PC-3 (cell line): Measurements from ENCODE around the gene VASN. TPM values are rescaled to one million over a fixed set of nuclear protein-coding genes. Genes with fewer than 3 reads are reported as not detected.

Experiments
- ATAC-seq: fragments of 200-7000 bp; cut with Tn5 transposase; 2 replicates; pipeline ENCODE4 v1.9.1; 2020; ENCODE audit warnings: mild to moderate bottlenecking, moderate library complexity
- BruUV-seq: library from RNA; stranded (reverse); fragments of 400-500 nt; replicated peaks from 2 replicates; lab custom pipeline; 2021; lab: Mats Ljungman, UMichigan
- CTCF ChIA-PET: fragments of 300-600 bp; sonication (Branson Sonifier 250); formaldehyde crosslinking; loops from one replicate; lab custom pipeline; 2022; ENCODE audit warnings: antibody characterized with exemption; lab: Charles Lee
- POLR2A ChIA-PET: fragments of 300-600 bp; sonication (Branson Sonifier 250); formaldehyde crosslinking; loops from one replicate; lab custom pipeline; 2022; ENCODE audit warnings: antibody characterized with exemption; ENCODE audit not compliant: unreplicated experiment; lab: Charles Lee
- DNase-seq: peaks from one replicate; pipeline ENCODE4 v3.0.0-alpha.2; 2015
- H2AFZ ChIP-seq: fragments of 300-600 bp; sonication (generic); 2 replicates; pipeline ENCODE4 v1.6.0; 2016; ENCODE audit warnings: antibody characterized with exemption, low read length
- H3F3A ChIP-seq: fragments of 300-600 bp; sonication (generic); one replicate; pipeline ENCODE4 v1.6.0; 2017; ENCODE audit warnings: antibody characterized with exemption, low read length, control low read depth, mild to moderate bottlenecking; ENCODE audit not compliant: unreplicated experiment
- H3K27ac ChIP-seq: fragments of 300-600 bp; sonication (generic); 2 replicates; pipeline ENCODE4 v1.5.1; 2016; ENCODE audit warnings: mild to moderate bottlenecking, low read length
- H3K27me3 ChIP-seq: fragments of 300-600 bp; sonication (generic); 2 replicates; pipeline ENCODE4 v1.6.1; 2016; ENCODE audit warnings: low read length, mixed read lengths
- H3K36me3 ChIP-seq: fragments of 300-600 bp; sonication (generic); 2 replicates; pipeline ENCODE4 v1.6.1; 2016; ENCODE audit warnings: low read depth, mixed run types, low read length, mixed read lengths
- H3K4me1 ChIP-seq: fragments of 300-600 bp; sonication (generic); 2 replicates; pipeline ENCODE4 v1.5.1; 2016; ENCODE audit warnings: low read length; ENCODE audit not compliant: insufficient read depth
- H3K4me2 ChIP-seq: fragments of 300-600 bp; sonication (generic); 2 replicates; pipeline ENCODE4 v1.6.0; 2016; ENCODE audit warnings: low read length
- H3K4me3 ChIP-seq: fragments of 300-600 bp; sonication (generic); 2 replicates; pipeline ENCODE4 v1.5.1; 2016; ENCODE audit warnings: mild to moderate bottlenecking, low read length, mixed read lengths
- H3K79me2 ChIP-seq: fragments of 300-600 bp; sonication (generic); 2 replicates; pipeline ENCODE4 v1.6.1; 2017; ENCODE audit warnings: low read length, mixed read lengths
- H3K9ac ChIP-seq: fragments of 300-600 bp; sonication (generic); 2 replicates; pipeline ENCODE4 v1.6.0; 2016; ENCODE audit warnings: mild to moderate bottlenecking, low read length
- H3K9me2 ChIP-seq: fragments of 300-600 bp; sonication (generic); replicated peaks from 2 replicates; pipeline ENCODE4 v1.6.1; 2016; ENCODE audit warnings: mixed run types, low read length, mixed read lengths
- H3K9me3 ChIP-seq: fragments of 300-600 bp; sonication (generic); 2 replicates; pipeline ENCODE4 v1.6.1; 2016; ENCODE audit warnings: low read length, mixed read lengths
- H4K20me1 ChIP-seq: fragments of 300-600 bp; sonication (generic); 2 replicates; pipeline ENCODE4 v1.6.1; 2016; ENCODE audit warnings: low read length, mixed read lengths
- EZH2 ChIP-seq: fragments of 300-600 bp; sonication (generic); IDR thresholded peaks from one replicate; pipeline ENCODE4 v1.6.1; 2017; ENCODE audit warnings: antibody characterized with exemption, mild to moderate bottlenecking, low read length; ENCODE audit not compliant: unreplicated experiment
- EZH2phosphoT487 ChIP-seq: fragments of 300-600 bp; sonication (generic); IDR thresholded peaks from 2 replicates; pipeline ENCODE4 v1.6.1; 2018; ENCODE audit warnings: mild to moderate bottlenecking, antibody characterized with exemption, low read length, borderline replicate concordance
- intact Hi-C: fragments of 100-400 bp; cut with micrococcal nuclease; formaldehyde crosslinking; loops from 2 replicates; pipeline ENCODE4 v1.9.0; 2023
- total RNA-seq: library from RNA; depleted of rRNA; stranded (reverse); fragments of >200 nt; gene quantifications from 2 replicates; pipeline ENCODE4 v1.2.3, GENCODE V29; 2014
- TF ChIP-seq, protein P1 (sequence below): fragments of 300-600 bp; sonication (generic); conservative IDR thresholded peaks from 2 replicates; pipeline ENCODE4 v1.5.1; 2017; ENCODE audit warnings: antibody characterized with exemption, low read depth, mild to moderate bottlenecking, low read length

VASN gene
- total RNA-seq, 1 experiment from 2014 or later: 12.2 TPM

DNA sequence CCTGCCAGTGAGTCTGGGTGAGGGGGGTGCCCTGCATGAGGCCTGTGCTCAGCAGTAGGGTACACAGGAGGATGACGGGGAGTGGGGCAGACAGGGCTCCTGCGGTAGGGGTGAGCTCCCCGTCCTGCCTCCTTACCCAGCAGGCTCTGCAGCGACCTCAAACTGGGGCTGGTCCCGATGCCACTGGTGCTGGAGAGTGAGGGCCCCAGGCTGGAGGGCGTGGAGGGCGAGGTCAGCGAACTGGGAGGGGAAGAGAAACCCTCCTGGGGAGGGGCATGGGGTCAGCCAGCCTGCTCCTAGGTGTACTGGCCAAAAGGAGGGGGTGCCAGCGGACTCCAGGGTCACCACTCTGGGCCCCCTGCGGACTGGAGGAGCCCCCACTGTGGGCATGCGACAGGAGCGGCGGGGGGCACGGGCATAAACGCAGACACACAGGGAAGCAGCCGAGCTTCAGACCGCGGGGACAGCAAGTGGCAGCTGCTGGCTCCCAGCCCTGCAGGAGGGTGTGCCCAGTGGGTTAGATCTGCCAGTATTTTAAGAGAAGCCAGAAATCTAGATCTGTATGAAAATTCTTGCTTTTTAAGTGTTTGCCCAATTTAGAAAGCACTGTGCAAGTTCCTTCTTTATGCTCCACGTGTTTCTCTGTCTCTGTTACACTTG, 9.0 kb upstream of the VASN start:
- H3K4me2 ChIP-seq: no peak overlapping the region
- no peaks in the 10 kb centered on the region for H4K20me1 ChIP-seq
- DNase-seq (no peak), ATAC-seq (no peak)
- H3K27ac ChIP-seq: no peak overlapping the region
- no peaks in the 10 kb centered on the region for H3K9me3 ChIP-seq
- no peak overlapping the region for H3K9ac ChIP-seq
- no peaks in the 10 kb centered on the region for H3K79me2 ChIP-seq
- no peak for TF ChIP-seq EZH2
- no peak for TF ChIP-seq EZH2phosphoT487
- TF ChIP-seq, protein P1, sequence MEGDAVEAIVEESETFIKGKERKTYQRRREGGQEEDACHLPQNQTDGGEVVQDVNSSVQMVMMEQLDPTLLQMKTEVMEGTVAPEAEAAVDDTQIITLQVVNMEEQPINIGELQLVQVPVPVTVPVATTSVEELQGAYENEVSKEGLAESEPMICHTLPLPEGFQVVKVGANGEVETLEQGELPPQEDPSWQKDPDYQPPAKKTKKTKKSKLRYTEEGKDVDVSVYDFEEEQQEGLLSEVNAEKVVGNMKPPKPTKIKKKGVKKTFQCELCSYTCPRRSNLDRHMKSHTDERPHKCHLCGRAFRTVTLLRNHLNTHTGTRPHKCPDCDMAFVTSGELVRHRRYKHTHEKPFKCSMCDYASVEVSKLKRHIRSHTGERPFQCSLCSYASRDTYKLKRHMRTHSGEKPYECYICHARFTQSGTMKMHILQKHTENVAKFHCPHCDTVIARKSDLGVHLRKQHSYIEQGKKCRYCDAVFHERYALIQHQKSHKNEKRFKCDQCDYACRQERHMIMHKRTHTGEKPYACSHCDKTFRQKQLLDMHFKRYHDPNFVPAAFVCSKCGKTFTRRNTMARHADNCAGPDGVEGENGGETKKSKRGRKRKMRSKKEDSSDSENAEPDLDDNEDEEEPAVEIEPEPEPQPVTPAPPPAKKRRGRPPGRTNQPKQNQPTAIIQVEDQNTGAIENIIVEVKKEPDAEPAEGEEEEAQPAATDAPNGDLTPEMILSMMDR: no peak
- intact Hi-C loops: no loop called here
- no peaks in the 10 kb centered on the region for H3K9me2 ChIP-seq
- H2AFZ ChIP-seq: no peak overlapping the region
- no TSS peak for BruUV-seq
- peaks cover 8% of the 10 kb centered on the region; the same call in 1 of the 2 replicates for H3K4me1 ChIP-seq
- no peaks in the 10 kb centered on the region for H3K36me3 ChIP-seq
- no peaks in the 10 kb centered on the region for H3F3A ChIP-seq
- no peak overlapping the region for H3K4me3 ChIP-seq
- CTCF ChIA-PET: no interaction called here
- POLR2A ChIA-PET: no interaction called here
- H3K27me3 ChIP-seq: no peaks in the 10 kb centered on the region

DNA sequence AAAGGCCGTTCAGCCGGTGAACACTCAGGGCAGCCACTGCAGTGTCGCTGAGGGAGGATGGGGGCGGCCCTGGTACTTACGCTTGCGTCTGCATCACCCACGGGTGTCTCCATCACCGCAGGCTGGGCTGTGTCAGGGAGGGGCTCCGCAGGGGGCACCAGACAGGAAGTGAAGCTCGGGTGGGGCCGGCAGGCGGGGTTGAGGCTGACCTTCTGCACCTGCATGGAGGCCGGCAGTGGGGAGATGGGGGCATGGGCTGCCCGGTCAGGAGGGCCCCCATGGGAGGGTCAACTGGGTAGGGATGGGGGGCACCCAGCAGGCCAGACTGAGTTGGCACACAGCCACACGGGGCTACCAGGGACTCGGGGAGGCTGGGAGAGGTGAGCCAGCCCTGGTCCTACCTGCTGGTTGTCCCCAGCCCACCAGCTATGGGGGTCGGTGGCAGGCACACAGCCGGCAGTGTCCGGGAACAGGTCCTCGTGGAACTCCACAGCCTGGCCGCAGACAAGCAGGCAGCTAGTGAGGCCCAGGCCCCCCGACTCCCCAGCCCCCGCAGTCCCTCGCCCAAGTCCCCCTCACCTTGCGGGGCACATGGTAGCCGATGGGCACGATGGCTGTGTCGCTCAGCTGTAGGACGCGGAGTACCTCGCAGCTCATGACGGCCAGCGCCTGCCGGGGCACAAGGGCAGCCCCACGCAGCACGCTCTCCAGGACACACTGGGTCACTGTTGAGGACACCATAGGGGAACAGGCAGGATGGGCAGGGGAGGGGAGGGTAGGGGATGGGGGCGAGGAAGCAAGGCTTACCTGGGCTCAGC, 7.2 kb upstream of the VASN start:
- ChIA-PET POLR2A (no interaction called here), CTCF (no interaction called here)
- Histone ChIP-seq H3K4me2 (no peak overlapping the region), H3K9me3 (no peaks in the 10 kb centered on the region), H3K27me3 (no peaks in the 10 kb centered on the region), H3K27ac (no peak overlapping the region), H3K36me3 (no peaks in the 10 kb centered on the region), H3K79me2 (no peaks in the 10 kb centered on the region), H4K20me1 (no peaks in the 10 kb centered on the region), H3K9me2 (no peaks in the 10 kb centered on the region), H3K4me1 (peaks cover 24% of the 10 kb centered on the region), H3K9ac (no peak overlapping the region), H3F3A (no peaks in the 10 kb centered on the region), H3K4me3 (no peak overlapping the region), H2AFZ (no peak overlapping the region)
- ATAC-seq (no peak), DNase-seq (no peak)
- TF ChIP-seq EZH2phosphoT487: no peak
- TF ChIP-seq, protein P1: no peak
- TF ChIP-seq EZH2: no peak
- no TSS peak for BruUV-seq
- intact Hi-C loops: no loop called here

DNA sequence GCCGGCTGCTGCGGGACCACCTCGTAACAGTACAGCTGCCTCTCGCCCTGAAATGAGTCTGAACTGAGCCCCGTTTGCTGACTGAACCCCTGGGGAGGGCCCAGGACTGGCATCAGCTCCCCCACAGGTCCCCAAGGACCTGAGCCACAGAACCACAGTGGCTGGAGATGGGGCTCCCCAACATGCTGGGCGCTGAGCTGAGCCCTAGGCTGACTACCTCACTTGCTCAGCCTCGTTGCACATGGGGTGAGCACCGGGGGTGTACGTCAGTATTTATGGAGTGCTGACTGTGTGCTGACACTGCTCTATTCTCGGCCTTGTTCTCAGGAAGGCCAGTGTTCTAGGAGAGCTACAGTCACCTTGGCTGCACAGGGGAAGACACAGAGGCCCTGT, 6.6 kb upstream of the VASN start:
- H3K79me2 ChIP-seq: no peaks in the 10 kb centered on the region
- no peak for DNase-seq
- H3K9ac ChIP-seq: no peak overlapping the region
- no peak overlapping the region for H2AFZ ChIP-seq
- no TSS peak for BruUV-seq
- no peaks in the 10 kb centered on the region for H3K9me3 ChIP-seq
- no peak overlapping the region for H3K27ac ChIP-seq
- H3K4me3 ChIP-seq: no peak overlapping the region
- H4K20me1 ChIP-seq: no peaks in the 10 kb centered on the region
- H3K4me1 ChIP-seq: peaks cover 26% of the 10 kb centered on the region
- no peak overlapping the region for H3K4me2 ChIP-seq
- no peak for ATAC-seq
- ChIA-PET CTCF (no interaction called here), POLR2A (no interaction called here)
- TF ChIP-seq, protein P1: no peak
- no peak for TF ChIP-seq EZH2
- no peak for TF ChIP-seq EZH2phosphoT487
- H3K27me3 ChIP-seq: no peaks in the 10 kb centered on the region
- intact Hi-C loops: no loop called here
- H3K36me3 ChIP-seq: no peaks in the 10 kb centered on the region
- no peaks in the 10 kb centered on the region for H3K9me2 ChIP-seq
- no peaks in the 10 kb centered on the region for H3F3A ChIP-seq
